NCI-H345 treated with DMSO at 0.1 percent for 48 hours (cell line): ENCODE results near the gene CATSPERD.

Experiments
- DNase-seq: peaks from one replicate; lab custom pipeline; 2025; ENCODE audit not compliant: unreplicated experiment; lab: John Stamatoyannopoulos, UW

Gene CATSPERD

GRCh38 chr19:5719961-5720790 is at the start of gene CATSPERD, which contains the start of gene LONP1:
Gene CATSPERD, plus strand, starts transcription at chr19:5720637. Its CDS starts 101 bp downstream, at chr19:5720738.
Gene LONP1, minus strand, starts transcription at chr19:5720146. Its CDS starts 14 bp downstream, at chr19:5720132.
- DNase-seq: peak; percentile 95

GRCh38 chr19:5671600-5671999 is 48.8 kb upstream of the CATSPERD start:
- no peak for DNase-seq

- no peak for DNase-seq
These were observed 47.6 kb upstream of the CATSPERD start for GRCh38 chr19:5672708-5673459.

- no peak for DNase-seq
These were observed 46.7 kb upstream of the CATSPERD start for GRCh38 chr19:5673752-5674151.

- no peak for DNase-seq
These were observed 45.7 kb upstream of the CATSPERD start for GRCh38 chr19:5674714-5675113.

- DNase-seq: no peak
These were observed 44.2 kb upstream of the CATSPERD start for GRCh38 chr19:5676105-5676771.

GRCh38 chr19:5676772-5677105 is 43.7 kb upstream of the CATSPERD start:
- DNase-seq: no peak

GRCh38 chr19:5677136-5677535 is 43.3 kb upstream of the CATSPERD start:
- no peak for DNase-seq

GRCh38 chr19:5677580-5677979 is 42.9 kb upstream of the CATSPERD start:
- DNase-seq: no peak

- DNase-seq: no peak
These were observed 42.2 kb upstream of the CATSPERD start for GRCh38 chr19:5678071-5678718.

GRCh38 chr19:5679289-5680083 is 41.0 kb upstream of the CATSPERD start:
- DNase-seq: no peak

- DNase-seq: no peak
These were observed 40.4 kb upstream of the CATSPERD start for GRCh38 chr19:5680084-5680436.

GRCh38 chr19:5680437-5681368 is 39.7 kb upstream of the CATSPERD start, which contains the start of the genes HSD11B1L and MICOS13:
Gene HSD11B1L, plus strand, starts transcription at chr19:5681027. Its CDS starts 3,806 bp downstream, at chr19:5684833.
Gene MICOS13, minus strand, starts transcription at chr19:5680516. Its CDS starts 30 bp downstream, at chr19:5680486.
- DNase-seq: peak; percentile 97

- DNase-seq: no peak
These were observed 38.9 kb upstream of the CATSPERD start for GRCh38 chr19:5681391-5682106.

- DNase-seq: no peak
These were observed 38.3 kb upstream of the CATSPERD start for GRCh38 chr19:5682107-5682482.

- DNase-seq: no peak
These were observed 37.1 kb upstream of the CATSPERD start for GRCh38 chr19:5683177-5683886.

GRCh38 chr19:5684694-5685430 is 35.6 kb upstream of the CATSPERD start:
- DNase-seq: no peak
